Activated CD8-positive, alpha-beta memory T cell treated with anti-CD3 and anti-CD28 coated beads, Interleukin-2, amount 50 U/mL, for 1 hour (primary cell): Measurements from ENCODE around the gene DUOX2.
"Not testable (repeated sequence)": the region's sequence is repeated elsewhere in the genome, so short reads cannot be mapped to it uniquely, and the experiment has no call there.

Experiments
- DNase-seq: peaks from one replicate; pipeline ENCODE4 v3.0.0-alpha.2; 2020; ENCODE audit errors: extremely low read depth

The DUOX2 gene

DNA sequence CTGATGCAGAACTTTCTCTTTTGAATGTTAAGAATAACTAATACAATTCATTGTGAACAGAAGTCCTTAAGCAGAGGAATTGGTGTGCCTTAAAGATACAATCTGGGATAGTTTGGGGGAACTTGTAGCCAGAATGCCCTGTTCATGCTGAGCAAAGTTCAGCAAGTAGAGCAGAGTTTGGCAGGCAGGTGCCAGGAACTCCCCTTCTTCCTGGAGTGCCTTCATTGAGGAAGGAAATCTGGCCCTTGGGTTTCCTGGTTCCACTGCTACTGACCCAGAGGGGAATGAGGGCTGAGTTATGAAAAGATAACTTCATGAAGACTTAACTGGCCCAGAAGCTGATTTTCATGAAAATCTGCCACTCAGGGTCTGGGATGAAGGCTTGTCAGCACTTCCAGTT lies 40.4 kb downstream of the DUOX2 start:
- DNase-seq = not testable (repeated sequence)

- DNase-seq = not testable (repeated sequence)
These were observed 44.0 kb downstream of the DUOX2 start for GRCh38 chr15:45069942-45070360.

DNA sequence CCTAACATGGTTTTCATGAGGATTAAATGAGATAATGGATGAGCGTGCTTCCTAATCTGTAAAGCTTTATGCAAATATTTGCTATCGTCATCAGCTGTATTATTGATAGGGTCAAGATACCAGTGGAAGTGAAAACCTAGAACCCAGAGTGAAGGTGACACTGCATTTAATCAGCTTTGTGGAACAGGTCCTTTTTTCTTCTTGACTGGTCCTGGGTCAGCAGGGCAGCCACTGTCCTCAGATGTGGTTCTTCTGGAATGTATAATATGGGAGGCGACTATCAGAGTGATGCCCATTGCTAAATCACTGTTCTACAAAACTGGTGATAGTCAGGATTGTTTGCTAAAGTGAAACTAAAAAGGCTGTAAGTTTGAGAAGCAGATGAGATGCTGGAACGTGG lies 49.6 kb downstream of the DUOX2 start:
- DNase-seq = no peak

GRCh38 chr15:45062301-45062700 lies 51.7 kb downstream of the DUOX2 start:
- not testable (repeated sequence) for DNase-seq

DNA sequence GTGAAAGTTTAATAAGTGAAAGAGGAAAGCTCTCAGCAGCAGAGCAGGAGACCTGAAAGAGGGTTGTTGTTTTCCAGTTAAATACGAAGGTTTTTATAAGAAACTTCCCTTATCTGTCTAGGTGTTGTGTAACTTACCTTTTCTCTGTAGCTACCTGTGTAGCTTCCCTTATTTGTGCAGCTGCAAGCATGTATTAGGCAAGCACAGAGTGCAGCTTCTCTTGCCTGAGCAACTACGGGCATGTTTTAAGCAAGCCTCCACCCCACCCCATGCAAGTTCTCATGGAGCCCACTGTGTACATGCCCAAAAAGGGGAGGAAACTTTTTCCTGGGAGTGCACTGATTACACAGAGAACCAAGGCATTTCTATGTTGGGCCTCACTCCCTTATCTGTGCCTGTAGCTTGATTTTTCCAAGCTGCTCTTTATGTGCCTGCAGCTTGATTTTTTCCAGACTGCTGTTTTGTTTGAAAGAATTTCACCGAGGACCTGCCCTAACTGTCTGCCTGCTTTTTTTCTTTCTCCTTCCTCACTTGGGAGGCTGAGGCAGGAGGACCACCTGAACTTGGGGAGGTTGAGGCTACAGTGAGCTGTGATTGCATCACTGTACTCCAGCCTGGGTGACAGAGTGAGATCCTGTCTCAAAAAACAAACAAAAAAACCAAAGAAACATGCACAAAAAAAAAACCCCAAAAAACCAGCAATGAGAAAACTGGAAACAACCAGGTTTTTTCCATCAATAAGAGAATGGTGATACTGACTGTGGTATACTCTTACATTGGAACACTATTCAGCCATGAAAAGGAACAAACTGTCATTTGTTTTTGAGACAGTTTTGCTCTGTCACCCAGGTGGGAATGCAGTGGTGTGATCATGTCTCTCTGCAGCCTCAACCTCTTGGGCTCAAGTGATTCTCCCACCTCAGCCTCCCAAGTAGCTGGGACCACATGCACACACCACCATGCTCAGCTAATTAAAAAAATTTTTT lies 55.0 kb downstream of the DUOX2 start:
- DNase-seq = not testable (repeated sequence)

DNA sequence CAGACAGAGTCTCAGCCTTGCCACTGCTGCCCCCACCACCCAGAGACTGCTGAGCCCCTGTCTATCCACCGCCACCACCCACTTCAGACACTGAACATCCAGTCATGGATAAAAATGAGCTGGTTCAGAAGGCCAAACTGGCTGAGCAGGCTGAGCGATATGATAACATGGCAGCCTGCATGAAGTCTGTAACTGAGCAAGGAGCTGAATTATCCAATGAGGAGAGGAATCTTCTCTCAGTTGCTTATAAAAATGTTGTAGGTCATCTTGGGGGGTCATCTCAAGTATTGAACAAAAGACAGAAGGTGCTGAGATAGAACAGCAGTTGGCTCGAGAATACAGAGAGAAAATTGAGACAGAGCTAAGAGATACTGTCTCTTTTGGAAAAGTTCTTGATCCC lies 61.3 kb downstream of the DUOX2 start:
- not testable (repeated sequence) for DNase-seq

DNA sequence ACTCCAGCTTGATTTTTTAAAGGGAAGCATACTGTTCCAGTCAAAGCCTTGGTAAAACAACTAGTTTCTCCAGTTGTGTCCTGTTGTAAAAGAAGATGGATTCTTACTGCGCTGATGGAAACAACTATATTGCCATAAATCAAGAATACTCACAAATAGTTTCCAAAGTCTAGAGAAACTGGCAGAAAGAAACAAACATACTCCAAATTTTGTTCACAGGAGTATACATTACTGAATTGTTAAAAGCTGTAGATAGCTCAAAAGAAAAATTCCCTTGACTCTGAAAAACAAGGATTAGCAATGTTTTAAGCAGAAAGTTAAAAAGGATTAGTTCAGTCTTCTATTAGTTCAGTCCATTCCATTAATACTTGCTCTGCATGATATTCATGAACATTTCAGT lies 63.4 kb downstream of the DUOX2 start:
- no peak for DNase-seq

DNA sequence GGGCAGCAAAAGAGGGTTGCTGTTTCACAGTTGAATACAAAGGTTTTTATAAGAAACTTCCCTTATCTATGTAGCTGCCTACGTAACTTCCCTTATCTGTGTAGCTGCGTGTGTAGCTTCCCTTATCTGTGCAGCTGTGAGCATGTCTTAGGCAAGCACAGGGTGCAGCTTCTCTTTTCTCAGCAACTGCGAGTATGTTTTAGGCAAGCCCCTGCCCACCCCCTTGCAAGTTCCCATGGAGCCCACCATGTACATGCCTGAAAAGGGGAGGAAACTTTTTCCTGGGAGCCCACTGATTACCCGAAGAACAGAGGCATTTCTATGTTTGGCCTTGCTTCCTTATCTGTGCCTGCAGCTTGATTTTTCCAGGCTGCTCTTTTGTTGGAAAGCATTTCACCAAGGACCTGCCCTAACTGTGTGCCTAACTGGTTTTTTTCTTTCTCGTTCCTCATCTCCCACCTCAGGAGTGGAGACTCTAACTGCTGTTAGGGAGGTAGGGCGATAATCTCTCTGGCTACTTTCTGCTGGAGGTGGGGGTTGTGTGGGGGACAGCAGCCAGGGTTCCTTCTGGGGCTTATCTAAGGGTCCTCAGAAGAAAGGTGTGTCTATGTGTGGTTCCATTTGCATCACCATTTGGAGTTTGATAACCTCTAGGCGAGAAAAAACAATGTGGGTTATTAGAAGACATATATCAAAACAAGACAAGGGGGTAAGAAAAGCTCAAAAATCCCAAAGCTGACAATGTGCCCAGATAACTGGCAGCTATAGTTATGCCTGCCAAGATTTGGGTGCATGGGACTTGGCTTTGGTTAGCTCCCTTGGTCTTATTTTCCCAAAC lies 65.0 kb downstream of the DUOX2 start:
- DNase-seq = no peak

GRCh38 chr15:45048449-45048793 lies 65.6 kb downstream of the DUOX2 start:
- DNase-seq = not testable (repeated sequence)

DNA sequence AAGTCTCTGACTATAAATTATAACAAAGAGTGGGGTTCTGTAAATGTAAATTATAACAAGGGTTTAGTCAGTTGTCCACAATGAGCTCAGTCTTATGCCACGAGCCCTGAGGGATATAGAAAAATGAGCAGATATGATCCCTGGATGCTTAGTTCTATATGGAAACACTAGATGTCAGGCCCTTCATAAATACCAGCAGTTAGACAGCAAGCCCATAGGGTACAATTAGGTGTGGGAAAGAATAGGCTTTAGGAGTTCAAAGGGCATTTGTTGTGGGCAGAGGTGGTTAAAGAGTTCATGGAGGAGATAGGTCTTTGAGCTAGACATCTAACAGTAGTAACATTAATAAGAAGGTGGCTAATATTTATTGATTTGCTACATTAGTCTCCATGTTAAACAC lies 69.7 kb downstream of the DUOX2 start:
- DNase-seq = not testable (repeated sequence)

- not testable (repeated sequence) for DNase-seq
These were observed 71.1 kb downstream of the DUOX2 start for GRCh38 chr15:45042859-45043258.
